ENCODE measurements around the gene LYPD6B. TPM values are rescaled to one million over a fixed set of nuclear protein-coding genes. Genes with fewer than 3 reads are reported as not detected.

LYPD6B gene
- total RNA-seq, 1 donor from 2014 or later, result 1.1 TPM

DNA sequence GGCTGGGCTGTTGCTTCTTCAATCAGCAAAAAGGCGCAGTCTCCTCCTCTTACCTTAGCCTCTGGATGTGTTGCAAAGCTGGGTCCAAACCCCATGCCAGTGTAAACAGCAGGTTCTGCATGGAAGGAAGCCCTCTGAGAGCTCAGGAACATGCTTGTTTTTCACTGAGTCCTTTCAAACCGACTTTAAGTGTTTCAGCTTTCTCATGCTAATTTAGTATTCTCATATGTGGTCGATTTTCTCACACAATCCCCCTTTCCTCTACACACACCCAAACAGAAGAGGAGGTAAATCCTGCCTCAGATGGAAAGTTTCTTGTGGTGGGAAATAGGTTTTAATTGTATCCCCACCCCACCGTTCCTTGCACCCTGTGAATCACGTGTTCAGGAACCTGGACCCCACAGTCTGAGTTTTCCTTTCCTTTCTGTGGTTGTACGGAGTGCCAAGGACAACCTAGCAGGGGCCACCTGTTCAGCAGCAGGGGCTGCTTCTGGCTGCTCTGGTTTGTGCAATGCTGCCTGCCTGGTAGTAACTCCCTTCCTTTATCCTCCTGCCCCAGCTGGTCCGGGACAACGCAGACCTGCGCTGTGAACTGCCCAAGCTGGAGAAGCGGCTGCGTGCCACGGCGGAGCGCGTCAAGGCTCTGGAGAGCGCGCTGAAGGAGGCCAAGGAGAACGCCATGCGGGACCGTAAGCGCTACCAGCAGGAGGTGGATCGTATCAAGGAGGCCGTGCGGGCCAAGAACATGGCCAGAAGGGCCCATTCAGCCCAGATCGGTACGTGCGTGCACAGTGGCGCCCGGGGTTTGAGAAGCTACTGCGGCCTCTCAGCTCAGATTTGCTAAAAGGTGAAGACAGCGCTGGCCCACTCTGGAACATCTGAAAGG is 28.7 kb upstream of the LYPD6B start:
- TF ChIP-seq, protein P1, sequence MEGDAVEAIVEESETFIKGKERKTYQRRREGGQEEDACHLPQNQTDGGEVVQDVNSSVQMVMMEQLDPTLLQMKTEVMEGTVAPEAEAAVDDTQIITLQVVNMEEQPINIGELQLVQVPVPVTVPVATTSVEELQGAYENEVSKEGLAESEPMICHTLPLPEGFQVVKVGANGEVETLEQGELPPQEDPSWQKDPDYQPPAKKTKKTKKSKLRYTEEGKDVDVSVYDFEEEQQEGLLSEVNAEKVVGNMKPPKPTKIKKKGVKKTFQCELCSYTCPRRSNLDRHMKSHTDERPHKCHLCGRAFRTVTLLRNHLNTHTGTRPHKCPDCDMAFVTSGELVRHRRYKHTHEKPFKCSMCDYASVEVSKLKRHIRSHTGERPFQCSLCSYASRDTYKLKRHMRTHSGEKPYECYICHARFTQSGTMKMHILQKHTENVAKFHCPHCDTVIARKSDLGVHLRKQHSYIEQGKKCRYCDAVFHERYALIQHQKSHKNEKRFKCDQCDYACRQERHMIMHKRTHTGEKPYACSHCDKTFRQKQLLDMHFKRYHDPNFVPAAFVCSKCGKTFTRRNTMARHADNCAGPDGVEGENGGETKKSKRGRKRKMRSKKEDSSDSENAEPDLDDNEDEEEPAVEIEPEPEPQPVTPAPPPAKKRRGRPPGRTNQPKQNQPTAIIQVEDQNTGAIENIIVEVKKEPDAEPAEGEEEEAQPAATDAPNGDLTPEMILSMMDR (conservative IDR thresholded peaks at IDR 0.05; ENCODE audit: low read depth, low read length), result no peak
- H3K4me3 ChIP-seq (ENCODE audit: low read depth, low read length), result no peak overlapping the region
- DNase-seq (ENCODE audit: low read depth), result no peak

- H3K4me3 ChIP-seq (ENCODE audit: low read depth, low read length), result no peak overlapping the region
- DNase-seq (ENCODE audit: low read depth), result no peak
- TF ChIP-seq, protein P1 (conservative IDR thresholded peaks at IDR 0.05; ENCODE audit: low read depth, low read length), result no peak
These were observed 26.0 kb upstream of the LYPD6B start for GRCh38 chr2:149012545-149012944.

DNA sequence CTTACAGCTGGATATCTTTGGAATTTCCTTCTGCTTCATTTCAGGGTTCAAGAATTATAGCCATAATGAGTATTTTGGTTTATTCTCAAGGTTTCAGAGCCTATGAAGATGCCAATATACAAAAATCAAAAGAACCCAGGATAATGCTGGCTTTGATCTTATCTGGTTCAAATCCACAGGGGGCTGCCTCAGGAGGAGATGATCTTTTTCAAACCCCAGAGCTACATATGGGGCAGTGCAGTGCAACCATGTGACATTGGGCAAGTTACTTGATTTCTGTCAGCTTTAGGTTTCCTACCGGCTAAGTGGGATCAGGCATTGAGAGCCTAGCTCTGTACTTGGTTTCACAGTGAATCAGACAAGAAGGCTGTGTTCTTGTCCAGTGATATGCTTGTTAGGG is 23.0 kb upstream of the LYPD6B start:
- no peak overlapping the region for H3K4me3 ChIP-seq (ENCODE audit: low read depth, low read length)
- DNase-seq (ENCODE audit: low read depth), result no peak
- TF ChIP-seq, protein P1 (conservative IDR thresholded peaks at IDR 0.05; ENCODE audit: low read depth, low read length), result no peak

DNA sequence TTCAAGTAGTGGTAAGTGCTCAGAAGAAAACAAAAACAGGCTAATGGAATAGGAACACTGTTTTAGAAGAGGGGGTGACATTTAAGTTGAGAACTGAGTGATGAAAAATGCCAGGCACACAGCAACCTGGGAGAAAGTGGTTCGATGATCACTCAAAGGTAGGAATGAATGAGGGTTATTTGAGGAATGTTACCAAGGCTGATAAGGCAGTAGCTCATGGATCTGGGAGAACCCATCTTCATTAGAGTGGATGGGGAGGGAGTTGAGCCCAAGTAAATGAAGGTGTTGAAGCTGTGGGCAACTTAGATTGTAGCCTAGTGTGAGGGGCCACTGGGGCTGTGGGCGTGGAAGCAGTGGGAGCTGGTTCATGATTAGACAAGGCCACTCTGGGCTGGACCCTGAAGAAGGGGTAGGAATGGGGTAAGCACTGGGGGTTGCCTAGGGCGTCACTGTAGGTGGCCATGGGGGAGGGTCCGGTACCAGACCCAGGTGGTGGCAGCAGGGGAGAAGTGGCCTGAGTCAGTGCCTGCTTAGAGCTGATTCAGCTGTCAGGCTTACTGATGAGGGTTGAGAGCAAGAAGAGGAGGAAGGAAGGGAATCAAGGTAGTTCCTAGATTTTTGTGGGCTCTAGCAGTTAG is 22.5 kb upstream of the LYPD6B start:
- DNase-seq (ENCODE audit: low read depth), result no peak
- TF ChIP-seq, protein P1 (conservative IDR thresholded peaks at IDR 0.05; ENCODE audit: low read depth, low read length), result no peak
- H3K4me3 ChIP-seq (ENCODE audit: low read depth, low read length), result no peak overlapping the region

GRCh38 chr2:149017116-149017985 is 21.1 kb upstream of the LYPD6B start:
- DNase-seq (ENCODE audit: low read depth), result peak; percentile 20
- TF ChIP-seq, protein P1 (conservative IDR thresholded peaks at IDR 0.05; ENCODE audit: low read depth, low read length), result peak; percentile 97
- no peak overlapping the region for H3K4me3 ChIP-seq (ENCODE audit: low read depth, low read length)

- DNase-seq (ENCODE audit: low read depth), result no peak
- TF ChIP-seq, protein P1 (conservative IDR thresholded peaks at IDR 0.05; ENCODE audit: low read depth, low read length), result no peak
- H3K4me3 ChIP-seq (ENCODE audit: low read depth, low read length), result no peak overlapping the region
These were observed 19.5 kb upstream of the LYPD6B start for GRCh38 chr2:149018981-149019380.
